ENCODE results near the gene ARHGAP4. TPM values are rescaled to one million over a fixed set of nuclear protein-coding genes. Genes with fewer than 3 reads are reported as not detected.
A peak's percentile ranks its signal among the peaks of the same experiment; 100 is the strongest.

The ARHGAP4 gene
- total RNA-seq, 1 donor from 2014 or later, result 16.4 TPM

DNA sequence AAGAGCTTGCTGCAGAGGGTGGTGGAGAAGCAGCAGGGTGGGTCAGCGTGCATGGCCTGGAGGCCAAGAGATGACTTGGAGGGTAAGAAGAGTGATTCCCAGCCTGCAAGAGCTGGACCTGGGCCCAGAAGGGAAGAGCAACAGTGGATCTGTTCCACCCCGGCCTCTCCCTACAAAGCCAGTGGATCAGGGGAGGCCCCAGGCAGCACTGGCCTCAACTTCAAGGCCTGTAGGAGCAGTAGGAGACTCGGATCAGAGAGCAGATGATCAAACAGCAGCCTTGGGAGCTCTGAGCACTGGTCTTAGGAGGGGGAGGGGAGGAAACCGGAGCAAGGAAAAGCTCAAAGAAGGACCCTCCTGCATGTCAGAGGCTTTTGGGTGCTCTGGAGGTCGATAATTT is 47.7 kb downstream of the ARHGAP4 start:
- H3K4me3 Mint-ChIP-seq (ENCODE audit: low read depth), result no peak overlapping the region
- no peaks in the 10 kb centered on the region for H3K36me3 Mint-ChIP-seq (ENCODE audit: insufficient read depth)
- no peak overlapping the region for H3K27ac Mint-ChIP-seq
- H3K4me1 Mint-ChIP-seq (ENCODE audit: low read depth), result no peaks in the 10 kb centered on the region
- no peak for TF ChIP-seq CTCF (IDR thresholded peaks at IDR 0.05; ENCODE audit: unreplicated experiment)
- no peak for DNase-seq (ENCODE audit: low spot score, unreplicated experiment)
- peaks cover 17% of the 10 kb centered on the region for H3K9me3 Mint-ChIP-seq (ENCODE audit: low read depth)
- H3K27me3 Mint-ChIP-seq, result peaks cover 32% of the 10 kb centered on the region

- no peak for DNase-seq (ENCODE audit: low spot score, unreplicated experiment)
- H3K27ac Mint-ChIP-seq, result no peak overlapping the region
- H3K4me1 Mint-ChIP-seq (ENCODE audit: low read depth), result no peaks in the 10 kb centered on the region
- H3K36me3 Mint-ChIP-seq (ENCODE audit: insufficient read depth), result no peaks in the 10 kb centered on the region
- peaks cover 17% of the 10 kb centered on the region for H3K9me3 Mint-ChIP-seq (ENCODE audit: low read depth)
- H3K27me3 Mint-ChIP-seq, result peaks cover 34% of the 10 kb centered on the region
- TF ChIP-seq CTCF (IDR thresholded peaks at IDR 0.05; ENCODE audit: unreplicated experiment), result no peak
- no peak overlapping the region for H3K4me3 Mint-ChIP-seq (ENCODE audit: low read depth)
Observed at GRCh38 chrX:153877571-153878261, 48.3 kb downstream of the ARHGAP4 start.

GRCh38 chrX:153876112-153876491 is 50.0 kb downstream of the ARHGAP4 start:
- no peak overlapping the region for H3K27ac Mint-ChIP-seq
- H3K27me3 Mint-ChIP-seq, result peaks cover 34% of the 10 kb centered on the region
- TF ChIP-seq CTCF (IDR thresholded peaks at IDR 0.05; ENCODE audit: unreplicated experiment), result no peak
- H3K9me3 Mint-ChIP-seq (ENCODE audit: low read depth), result peaks cover 14% of the 10 kb centered on the region
- H3K4me1 Mint-ChIP-seq (ENCODE audit: low read depth), result no peaks in the 10 kb centered on the region
- DNase-seq (ENCODE audit: low spot score, unreplicated experiment), result no peak
- H3K4me3 Mint-ChIP-seq (ENCODE audit: low read depth), result no peak overlapping the region
- H3K36me3 Mint-ChIP-seq (ENCODE audit: insufficient read depth), result no peaks in the 10 kb centered on the region

GRCh38 chrX:153875391-153876111 is 50.5 kb downstream of the ARHGAP4 start:
- no peaks in the 10 kb centered on the region for H3K36me3 Mint-ChIP-seq (ENCODE audit: insufficient read depth)
- H3K9me3 Mint-ChIP-seq (ENCODE audit: low read depth), result peaks cover 14% of the 10 kb centered on the region
- DNase-seq (ENCODE audit: low spot score, unreplicated experiment), result peak; percentile 65
- H3K27ac Mint-ChIP-seq, result no peak overlapping the region
- H3K4me1 Mint-ChIP-seq (ENCODE audit: low read depth), result no peaks in the 10 kb centered on the region
- TF ChIP-seq CTCF (IDR thresholded peaks at IDR 0.05; ENCODE audit: unreplicated experiment), result no peak
- no peak overlapping the region for H3K4me3 Mint-ChIP-seq (ENCODE audit: low read depth)
- H3K27me3 Mint-ChIP-seq, result peaks cover 31% of the 10 kb centered on the region

DNA sequence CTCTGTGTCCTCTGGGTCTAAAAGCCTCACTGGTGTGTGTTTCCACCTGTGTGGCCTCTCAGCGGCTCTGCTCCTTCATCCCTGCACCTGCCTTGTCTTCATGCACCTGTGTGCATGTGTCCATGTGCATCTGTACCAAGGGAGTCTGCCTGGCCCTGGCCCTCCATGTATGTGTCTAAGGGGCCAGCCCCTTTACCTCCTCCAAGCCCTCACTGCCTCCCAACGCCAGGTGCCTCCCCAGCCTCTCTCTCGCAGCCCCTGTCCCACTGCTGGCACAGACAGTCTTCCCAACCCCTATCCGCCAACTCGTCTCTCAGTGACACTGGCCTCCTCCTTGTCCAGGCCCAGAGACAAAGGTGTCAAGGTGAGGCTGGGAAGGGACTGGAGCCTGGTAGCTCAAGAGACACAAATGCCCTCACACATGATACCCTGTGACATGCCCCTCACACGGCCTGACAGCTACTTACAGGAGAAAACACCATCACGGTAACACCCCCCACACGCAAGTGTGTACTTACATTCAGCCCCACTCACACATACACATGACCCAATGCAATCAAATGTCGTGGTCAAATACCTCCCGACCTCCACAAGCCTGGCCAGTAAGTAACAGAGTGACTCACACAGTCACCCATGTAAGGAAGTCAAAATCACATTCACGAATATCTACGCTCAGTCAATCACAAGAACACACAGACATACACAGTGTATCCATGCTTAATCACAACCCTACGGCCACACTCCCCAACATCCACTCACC is 51.5 kb downstream of the ARHGAP4 start:
- no peak for TF ChIP-seq CTCF (IDR thresholded peaks at IDR 0.05; ENCODE audit: unreplicated experiment)

More for the DNA sequence above, 51.5 kb downstream of the ARHGAP4 start:
- no peak for DNase-seq (ENCODE audit: low spot score, unreplicated experiment)
- Mint-ChIP-seq H3K27me3 (peaks cover 29% of the 10 kb centered on the region), H3K27ac (no peak overlapping the region), H3K9me3 (ENCODE audit: low read depth) (peaks cover 14% of the 10 kb centered on the region), H3K36me3 (ENCODE audit: insufficient read depth) (no peaks in the 10 kb centered on the region), H3K4me3 (ENCODE audit: low read depth) (no peak overlapping the region), H3K4me1 (ENCODE audit: low read depth) (no peaks in the 10 kb centered on the region)

Measured in progenitor cell of endocrine pancreas (in vitro differentiated cells).